ENCODE results near the gene KRTAP10-3.
"Not testable (repeated sequence)": the region's sequence is repeated elsewhere in the genome, so short reads cannot be mapped to it uniquely, and the experiment has no call there.

KRTAP10-3 gene, protein sequence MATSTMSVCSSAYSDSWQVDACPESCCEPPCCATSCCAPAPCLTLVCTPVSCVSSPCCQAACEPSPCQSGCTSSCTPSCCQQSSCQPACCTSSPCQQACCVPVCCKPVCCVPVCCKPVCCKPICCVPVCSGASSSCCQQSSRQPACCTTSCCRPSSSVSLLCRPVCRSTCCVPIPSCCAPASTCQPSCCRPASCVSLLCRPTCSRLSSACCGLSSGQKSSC

DNA sequence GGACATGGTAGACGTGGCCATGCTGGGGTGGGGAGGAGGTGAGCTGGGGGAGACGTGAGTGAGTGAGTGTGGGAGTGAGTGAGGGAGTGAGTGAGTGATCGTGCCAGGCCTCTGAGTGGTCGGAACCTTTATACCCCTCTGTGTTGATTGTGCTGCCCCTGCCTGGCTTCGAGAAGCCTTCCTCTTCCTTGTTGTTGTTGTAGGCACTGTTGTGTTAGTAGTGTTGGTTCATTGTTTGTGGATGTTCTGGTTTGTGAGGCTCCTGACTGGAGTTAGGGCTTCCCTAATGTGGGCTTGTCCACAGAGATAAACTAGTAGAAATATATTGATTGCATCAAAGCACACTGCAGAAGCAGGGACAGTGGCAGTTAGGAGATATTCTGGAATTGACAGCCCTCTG is at the start of gene KRTAP10-3:
TSS of gene KRTAP10-3 (minus strand) at position 101 of the 400 bp plus-strand sequence. CDS start at position 21, 80 bp downstream.
- peak; percentile 10 for DNase-seq

DNA sequence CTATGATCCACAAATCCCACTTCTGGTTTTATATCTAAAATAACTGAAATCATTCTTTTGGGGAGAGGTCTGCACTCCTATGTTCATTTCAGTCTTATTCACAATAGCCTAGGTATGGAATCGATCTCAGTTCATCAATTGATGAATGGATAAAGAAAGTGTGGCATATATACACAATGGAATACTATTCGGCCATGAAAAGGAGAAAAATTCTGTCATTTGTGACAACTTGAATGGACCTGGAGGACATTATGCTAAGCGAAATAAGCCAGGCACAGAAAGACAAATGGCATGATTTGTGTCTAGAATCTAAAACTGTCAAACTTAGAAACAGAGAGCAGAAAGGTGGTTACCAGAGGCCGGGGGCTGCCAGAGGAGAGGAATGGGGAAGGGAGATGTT is 47.9 kb upstream of the KRTAP10-3 start:
- no peak for DNase-seq

DNA sequence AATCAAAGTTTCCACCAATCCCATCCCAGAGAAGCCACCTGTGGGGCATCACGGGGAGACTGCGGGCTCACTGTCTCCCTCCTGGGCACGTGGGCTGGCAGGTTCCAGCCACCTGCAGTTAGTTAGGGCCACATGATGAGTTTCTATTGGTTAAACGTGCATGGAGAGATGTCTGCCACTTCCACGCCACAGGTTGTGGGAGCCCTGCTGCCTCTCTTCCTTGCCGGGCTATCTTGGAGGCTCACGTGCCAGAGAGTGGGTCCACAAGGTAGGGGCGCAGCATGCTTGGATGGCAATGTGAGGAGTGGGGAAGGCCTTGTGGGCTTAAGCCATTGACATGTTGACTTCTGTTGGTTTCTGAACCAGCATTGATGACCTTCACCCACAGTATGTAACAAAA is 45.3 kb upstream of the KRTAP10-3 start:
- DNase-seq, result no peak

DNA sequence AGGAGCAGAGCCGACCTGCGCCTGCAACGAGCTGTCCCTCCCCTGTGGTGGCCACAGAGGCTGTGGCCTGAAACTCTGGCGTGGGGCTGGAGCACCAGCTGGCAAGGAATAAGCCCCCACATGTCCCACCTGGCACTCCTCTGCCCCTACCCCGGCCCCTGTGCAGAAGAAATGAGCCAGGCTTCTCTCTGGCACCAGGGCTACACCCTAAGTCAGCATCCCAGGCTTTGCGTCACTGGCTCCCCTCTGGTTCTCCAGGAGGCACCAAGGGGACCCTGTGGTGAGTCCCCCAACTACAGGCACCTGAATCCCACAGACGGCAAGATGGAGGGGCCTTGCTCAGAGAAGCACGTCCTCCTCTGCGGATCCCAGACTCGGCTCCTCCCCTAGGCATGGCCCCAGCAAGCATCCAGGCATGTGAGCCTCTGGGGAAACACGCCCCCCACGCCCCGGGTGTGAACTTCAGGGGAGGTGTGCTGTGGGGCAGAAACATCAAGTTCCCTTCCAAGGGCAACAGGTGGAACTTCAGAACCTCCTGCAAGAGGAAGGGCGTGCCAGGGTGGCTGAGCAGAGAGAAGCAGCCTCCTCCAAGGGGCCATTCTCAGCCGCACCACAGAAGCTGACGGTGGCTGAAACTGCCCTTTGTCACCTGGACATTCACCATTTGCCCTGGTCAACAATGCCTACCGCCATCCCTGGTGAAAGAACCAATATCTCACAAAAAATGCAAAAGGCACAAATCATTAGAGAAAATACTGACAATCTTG is 44.7 kb upstream of the KRTAP10-3 start:
- no peak for DNase-seq

DNA sequence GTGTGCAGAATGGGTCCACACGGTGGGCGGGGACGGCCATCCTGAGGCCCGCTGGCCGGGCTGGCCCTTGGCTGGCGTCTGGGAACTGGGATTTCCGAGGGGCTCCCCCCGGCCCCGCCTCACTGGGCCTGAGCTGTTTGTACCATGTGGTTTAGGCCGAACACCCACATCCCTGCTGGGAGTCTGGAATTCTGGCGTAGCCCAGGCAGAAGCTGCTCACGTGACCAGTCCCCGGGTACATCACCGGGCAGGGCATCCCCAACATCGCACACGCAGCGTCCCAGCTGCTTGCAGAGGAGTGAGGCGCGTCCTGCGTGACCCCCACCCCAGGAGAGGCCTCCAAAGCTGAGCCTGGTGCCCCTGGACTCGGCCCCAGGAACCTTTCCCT is 43.9 kb upstream of the KRTAP10-3 start:
- no peak for DNase-seq

DNA sequence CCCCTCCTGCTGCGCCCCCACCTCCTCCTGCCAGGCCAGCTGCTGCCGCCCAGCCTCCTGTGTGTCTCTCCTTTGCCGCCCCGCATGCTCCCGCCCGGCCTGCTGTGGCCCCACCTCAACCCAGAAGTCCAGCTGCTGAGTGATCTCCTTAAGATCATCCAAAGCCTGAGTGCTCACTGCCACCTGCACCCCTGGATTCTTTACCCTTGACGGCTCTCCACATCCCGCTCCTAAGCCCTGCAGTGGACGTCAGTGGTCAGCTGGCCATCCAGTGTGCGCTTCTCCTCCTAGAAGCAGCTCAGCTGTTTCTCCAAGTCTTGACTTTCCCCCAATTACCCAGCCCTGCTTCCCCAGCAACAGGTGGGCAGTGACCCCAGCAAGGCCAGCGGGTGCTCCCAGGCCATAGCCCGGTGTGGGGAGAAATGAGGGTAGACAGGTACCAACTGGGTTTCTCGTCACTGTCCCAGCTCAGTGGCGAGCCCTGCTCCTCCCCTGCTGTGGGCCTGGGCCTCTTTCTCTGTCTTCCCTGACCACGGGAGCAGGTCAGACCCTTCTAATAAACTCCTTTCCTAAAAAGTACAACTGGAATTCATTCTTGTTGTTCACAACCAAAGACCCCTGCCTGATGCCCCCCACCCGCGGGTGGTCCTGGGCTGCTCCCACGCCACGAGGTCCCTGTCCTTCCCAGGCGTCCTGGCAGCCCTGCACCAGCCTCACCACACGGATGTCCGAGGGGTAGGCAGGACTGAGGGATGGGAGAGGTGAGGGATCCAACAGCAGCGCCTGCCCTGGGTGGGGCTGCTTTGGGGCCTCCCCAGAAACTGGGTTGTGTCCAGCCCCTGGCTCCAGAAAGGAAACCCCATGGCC is 43.2 kb upstream of the KRTAP10-3 start:
- no peak for DNase-seq

DNA sequence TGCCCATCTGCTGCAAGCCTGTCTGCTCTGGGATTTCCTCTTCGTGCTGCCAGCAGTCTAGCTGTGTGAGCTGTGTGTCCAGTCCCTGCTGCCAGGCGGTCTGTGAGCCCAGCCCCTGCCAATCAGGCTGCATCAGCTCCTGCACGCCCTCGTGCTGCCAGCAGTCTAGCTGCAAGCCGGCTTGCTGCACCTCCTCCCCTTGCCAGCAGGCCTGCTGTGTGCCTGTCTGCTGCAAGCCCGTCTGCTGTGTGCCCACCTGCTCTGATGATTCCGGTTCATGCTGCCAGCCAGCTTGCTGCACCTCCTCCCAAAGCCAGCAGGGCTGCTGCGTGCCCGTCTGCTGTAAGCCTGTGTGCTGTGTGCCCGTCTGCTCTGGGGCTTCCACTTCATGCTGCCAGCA is 42.5 kb upstream of the KRTAP10-3 start:
- not testable (repeated sequence) for DNase-seq

DNA sequence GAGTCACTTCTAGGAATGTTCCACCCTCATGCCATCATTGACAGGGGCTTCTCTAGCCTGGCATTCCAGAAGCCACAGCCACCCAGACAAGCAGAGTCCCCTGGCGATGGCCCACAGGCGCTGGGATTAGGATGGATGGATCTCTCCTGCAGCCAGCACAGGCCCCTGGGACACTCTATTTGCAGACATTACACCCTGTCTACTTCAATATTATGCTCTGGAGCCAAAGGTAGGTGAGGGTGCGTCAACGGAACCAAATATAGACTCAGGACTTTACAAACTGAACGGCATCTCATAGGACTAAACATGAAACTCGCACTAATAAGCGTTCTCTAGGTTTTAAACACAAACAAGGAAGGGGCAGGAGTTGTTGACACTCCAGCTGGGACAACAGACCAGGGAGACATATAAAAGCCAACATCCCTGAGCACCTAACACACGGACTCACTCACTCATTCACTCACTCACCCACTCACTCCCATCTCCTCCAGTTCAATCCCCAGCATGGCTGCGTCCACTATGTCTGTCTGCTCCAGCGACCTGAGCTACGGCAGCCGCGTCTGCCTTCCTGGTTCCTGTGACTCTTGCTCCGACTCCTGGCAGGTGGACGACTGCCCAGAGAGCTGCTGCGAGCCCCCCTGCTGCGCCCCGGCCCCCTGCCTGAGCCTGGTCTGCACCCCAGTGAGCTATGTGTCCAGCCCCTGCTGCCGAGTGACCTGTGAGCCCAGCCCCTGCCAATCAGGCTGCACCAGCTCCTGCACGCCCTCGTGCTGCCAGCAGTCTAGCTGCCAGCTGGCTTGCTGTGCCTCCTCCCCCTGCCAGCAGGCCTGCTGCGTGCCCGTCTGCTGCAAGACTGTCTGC is 41.8 kb upstream of the KRTAP10-3 start, which contains the start of gene KRTAP10-7:
TSS of gene KRTAP10-7 (plus strand) at position 480 of the 861 bp plus-strand sequence. CDS start at position 505, 25 bp downstream.
- not testable (repeated sequence) for DNase-seq

DNA sequence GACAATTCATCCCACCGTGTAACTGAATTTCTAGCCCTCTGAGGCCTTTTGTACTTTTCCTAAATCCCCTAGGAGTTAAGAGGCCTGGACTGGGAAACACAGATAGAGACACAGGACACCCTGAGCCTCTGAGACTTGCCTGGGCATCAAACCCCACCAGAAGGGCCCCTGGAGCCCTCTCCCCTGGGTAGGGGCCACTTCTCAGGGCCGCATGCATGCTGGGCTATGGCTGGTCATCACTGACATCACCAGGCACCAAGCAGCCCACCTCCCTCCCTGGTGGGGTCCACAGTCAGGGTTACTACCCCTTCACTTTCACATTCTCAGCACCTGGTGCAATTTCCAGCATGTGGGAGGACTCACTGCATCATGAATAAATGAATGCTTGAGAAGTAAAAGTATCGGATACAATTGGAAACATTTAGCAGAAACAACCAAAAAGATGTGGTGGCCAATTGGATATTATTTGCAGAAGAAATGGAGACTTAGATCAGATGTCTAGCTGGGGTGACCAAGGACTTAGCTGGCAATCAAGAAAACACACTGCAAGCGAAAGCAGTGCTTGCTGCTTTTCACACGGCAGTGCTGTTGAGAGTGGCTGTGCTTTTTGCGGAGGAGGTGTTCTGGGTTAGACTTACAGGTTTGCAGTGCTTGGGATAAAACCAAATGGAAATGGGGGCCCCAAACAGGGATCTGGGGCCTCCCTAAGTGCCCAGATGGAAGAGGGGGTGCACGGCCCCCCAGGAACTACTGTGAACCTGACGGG is 40.9 kb upstream of the KRTAP10-3 start:
- no peak for DNase-seq

DNA sequence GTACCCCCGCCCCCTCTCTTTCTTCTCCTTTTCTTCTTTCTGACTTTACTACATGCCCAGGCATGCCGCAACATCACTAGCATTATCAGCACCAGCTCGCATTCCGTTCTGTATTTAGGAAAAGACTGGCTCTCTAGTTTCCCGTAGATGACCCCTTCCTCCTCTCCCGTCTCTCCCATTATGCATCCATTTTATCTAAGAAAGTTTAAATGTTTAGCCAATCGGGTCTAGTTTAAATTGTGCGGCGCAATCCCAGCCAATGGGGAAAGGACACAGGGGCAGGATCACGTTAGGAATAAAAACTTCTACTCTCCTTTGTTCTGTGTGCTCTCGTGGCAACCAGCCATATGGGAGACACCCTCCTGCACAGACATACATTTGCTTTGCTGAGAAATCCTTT is 39.5 kb upstream of the KRTAP10-3 start:
- DNase-seq, result no peak

DNA sequence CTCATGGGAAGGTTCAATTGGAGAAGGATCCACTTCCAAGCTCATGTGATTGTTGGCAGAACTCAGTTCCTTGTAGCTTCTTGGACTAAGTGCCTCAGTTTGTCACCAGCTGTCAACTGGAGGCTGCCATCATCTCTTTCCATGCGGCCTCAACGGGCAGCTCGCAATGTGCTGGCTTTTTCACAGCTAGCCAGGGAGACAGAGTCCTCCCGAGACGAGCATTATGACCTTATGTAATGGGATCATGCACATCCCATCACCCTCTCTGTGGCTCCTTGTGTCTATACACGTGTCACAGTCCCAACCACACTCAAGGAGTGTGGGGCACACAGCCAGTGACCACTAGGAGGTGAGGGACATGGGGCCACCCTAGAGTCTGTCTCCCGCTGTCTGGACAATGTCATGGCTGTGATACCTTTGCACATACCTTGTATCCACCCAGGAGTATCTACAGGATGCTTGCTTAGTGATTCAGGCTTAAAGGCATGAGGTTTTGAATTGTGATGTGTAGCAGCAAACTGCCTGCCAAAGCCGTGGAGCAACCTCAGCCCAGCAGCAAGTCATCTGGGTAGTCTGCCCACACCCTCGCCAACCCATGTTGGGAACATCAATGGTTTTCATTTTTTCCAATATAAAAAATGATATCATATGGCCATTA is 37.6 kb upstream of the KRTAP10-3 start:
- no peak for DNase-seq

DNA sequence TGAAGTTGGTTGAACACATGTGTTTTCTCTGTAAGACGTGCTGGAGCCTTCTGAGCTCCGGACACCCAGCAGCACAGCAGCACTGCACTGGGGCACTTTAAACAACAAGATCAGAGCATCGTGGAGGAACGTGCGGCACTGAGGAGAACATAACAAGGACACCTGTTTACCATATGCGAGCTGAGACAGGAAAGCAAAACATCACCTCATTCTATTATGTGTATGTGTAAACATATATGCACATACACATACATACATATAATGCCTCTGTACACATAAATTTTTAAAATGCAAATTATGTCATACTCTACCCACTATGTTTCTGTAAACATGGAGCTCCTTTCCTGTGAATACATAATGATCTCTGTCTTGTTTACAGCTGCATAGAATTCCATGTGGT is 36.9 kb upstream of the KRTAP10-3 start:
- DNase-seq, result no peak

DNA sequence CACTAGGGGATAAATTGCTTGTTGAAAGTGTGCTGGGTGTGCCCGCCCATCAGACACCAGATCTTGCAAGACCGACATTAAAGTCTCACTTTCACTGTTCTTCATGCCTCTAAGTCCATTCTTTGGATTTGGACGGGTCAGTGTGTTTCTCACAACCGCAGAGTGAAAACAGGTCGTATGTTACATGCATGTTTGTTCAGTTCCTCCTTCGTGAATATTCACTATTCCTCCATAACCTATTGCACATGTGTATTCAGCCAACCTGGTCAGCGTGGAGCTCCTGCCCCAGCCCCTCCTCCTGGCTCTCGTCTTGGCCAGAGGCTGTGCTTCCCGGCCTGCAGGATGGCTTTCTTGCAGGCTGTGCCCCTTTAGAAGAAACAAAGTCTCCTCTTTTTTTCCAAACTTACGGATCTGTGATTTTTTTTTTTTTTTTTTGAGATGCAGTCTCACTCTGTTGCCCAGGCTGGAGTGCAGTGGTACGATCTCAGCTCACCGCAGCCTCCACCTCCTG is 35.9 kb upstream of the KRTAP10-3 start:
- DNase-seq, result peak; percentile 10

DNA sequence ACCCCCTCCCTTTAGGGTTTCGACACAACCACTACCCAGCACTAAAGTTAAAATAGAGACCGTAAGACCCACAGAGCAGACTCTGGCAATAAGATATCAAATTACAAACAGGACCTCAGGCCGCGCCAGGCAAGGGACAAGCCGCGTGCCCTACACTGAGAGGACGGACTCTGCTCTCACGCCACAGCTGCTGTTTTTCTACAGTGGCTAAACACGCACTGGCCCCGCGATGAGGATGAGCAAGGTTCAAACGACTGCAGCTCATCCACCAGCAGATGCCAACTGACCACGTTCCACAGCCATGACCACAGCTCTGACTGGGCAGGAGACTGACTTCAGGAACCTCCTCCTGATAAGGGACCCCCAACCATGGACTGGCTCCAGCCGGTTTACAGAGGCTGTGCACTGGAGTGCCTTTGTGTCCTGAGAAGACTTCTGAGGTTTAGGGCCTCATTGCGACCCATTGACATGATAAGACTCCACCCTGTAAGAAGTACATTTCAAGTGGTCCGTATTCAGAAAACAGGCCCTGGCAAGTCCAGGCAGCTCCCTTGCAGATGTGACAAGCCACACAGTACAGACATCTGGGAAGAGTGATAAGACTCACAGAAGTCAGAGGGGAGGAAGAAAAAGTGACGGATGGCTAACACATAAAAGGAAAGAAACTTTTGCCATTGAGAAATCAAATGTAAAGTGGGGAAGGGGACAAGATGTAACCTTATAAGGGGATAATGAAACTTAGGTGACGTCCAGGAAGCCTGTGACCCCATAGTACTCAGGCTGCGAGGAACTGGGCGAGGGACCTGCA is 35.2 kb upstream of the KRTAP10-3 start:
- peak; percentile 14 for DNase-seq

DNA sequence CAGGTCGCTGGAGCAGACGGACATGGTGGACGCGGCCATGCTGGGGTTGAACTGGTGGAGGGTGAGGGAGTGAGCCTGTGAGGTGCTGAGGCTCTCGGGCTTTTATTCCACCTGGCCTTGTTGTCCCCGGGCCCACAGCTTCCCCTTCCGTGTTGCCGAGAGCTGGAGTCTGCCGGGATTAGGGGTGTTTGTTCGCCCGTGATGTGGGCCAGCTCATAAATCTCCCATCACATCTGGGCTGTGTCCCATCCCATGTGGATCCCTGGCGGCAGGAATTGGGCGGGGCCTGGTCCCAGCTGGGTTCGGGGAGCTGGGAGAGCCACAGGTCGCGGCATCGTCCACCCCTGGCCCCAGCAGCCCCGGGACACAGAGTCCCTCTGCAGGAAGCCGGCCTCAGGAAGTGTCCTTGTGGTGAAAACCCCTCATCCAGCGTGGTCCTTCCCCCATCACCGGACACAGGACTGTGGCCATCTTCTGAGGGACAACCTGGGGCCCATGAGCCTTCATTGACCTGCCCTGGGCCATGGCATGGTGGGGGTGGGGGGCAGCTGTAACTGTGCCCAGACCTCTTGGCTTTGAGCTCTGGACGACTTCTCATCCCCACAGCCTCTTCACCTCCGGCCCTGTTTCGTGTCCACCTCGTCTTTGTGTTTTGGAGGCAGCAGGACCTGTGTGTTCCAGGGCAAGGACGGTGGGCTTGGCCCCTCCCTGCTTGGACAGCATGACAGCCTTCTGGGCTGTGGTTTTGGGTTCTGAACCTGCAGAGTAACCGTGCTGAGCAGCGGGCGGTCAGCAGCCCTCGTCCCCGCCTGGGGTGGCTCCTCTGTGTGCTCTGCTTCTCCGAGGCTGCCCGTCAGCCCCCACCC is 34.1 kb upstream of the KRTAP10-3 start, which contains the start of gene KRTAP10-6:
TSS of gene KRTAP10-6 (minus strand) at position 60 of the 866 bp plus-strand sequence. CDS start at position 39, 21 bp downstream.
- DNase-seq, result peak; percentile 16

DNA sequence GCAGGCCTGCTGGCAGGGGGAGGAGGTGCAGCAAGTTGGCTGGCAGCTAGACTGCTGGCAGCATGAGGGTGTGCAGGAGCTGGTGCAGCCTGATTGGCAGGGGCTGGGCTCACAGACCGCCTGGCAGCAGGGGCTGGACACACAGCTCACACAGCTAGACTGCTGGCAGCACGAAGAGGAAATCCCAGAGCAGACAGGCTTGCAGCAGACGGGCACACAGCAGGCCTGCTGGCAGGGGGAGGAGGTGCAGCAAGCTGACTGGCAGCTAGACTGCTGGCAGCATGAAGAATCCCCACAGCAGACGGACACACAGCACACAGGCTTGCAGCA is 33.2 kb upstream of the KRTAP10-3 start:
- DNase-seq, result peak; percentile 16

DNA sequence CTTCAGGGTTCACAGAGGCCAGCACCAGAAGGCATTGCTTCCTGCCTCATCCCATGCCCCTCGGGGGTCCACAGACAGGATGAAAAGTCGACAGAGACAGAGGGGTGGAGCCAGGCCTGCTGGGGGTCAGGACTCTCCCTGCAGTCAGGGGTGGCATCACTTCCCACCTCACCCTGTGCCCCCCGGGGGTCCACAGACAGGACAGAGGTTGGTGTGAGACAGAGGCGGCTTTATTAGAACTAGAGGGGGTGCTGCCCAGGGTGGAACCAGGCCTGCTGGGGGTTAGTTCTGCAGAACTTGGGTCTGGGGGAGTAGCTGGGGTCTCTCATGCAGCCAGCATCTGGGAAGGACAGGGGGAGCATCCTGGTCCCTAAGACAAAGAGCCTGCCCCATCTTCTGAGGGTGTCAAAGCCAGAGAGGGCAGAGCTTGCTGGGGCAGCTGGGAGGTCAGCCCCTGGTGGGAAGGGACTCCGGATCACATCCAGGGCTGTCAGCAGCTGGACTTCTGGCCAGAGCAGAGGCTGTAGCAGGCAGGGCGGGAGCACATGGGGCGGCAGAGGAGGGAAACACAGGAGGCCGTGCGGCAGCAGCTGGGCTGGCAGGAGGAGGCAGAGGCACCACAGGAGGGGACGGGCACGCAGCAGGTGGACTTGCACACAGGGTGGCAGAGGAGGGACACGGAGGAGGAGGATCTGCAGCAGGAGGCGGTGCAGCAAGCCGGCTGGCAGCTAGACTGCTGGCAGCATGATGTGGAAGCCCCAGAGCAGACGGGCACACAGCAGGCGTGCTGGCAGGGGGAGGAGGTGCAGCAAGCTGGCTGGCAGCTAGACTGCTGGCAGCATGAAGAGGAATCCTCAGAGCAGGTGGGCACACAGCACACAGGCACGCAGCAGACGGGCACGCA is 32.6 kb upstream of the KRTAP10-3 start:
- DNase-seq, result peak; percentile 11

DNA sequence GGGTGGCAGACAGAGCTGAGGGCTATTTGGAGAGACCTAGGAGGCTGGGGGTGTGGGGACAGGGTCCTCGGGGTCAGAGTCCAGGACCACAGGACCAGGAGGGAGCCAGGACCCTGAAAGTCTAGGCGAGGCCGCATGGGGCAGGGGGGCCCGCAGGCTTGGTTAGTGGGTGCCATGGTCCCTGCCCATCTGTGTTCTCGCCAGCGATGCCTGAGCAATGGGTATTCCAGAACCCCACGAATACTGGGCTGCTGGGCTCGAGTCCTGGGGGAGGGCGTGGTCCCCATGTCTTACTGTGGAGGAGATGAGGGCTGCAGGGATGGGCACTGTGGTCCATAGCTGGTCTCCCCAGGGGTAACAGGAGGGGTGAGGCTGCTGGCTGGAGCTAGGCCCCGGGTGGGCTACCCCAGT is 31.7 kb upstream of the KRTAP10-3 start:
- DNase-seq, result peak; percentile 21

Measured in stimulated activated CD8-positive, alpha-beta memory T cell treated with anti-CD3 and anti-CD28 coated beads, Interleukin-4, amount 100 ng/mL, for 48 hours (primary cell).